PFSK-1 (cell line): ENCODE measurements around the gene IKZF5.

ENCODE experiments used
- FOXP2 ChIP-seq: optimal IDR thresholded peaks from 2 replicates; pipeline ENCODE3; 2011; ENCODE audit warnings: borderline replicate concordance, control low read depth, inconsistent platforms; ENCODE audit not compliant: insufficient read depth; ENCODE audit errors: extremely low read length, extremely low read depth
- POLR2AphosphoS5 ChIP-seq: IDR thresholded peaks from 2 replicates; pipeline ENCODE4 v1.6.1; 2012; ENCODE audit warnings: low read depth, mild to moderate bottlenecking, control low read depth, low read length, moderate library complexity
- SIN3A ChIP-seq: IDR thresholded peaks from 2 replicates; pipeline ENCODE4 v1.6.1; 2012; ENCODE audit warnings: mild to moderate bottlenecking, low read length, moderate library complexity, borderline replicate concordance; ENCODE audit not compliant: insufficient read depth
- TAF1 ChIP-seq: IDR thresholded peaks from 2 replicates; pipeline ENCODE4 v1.6.1; 2012; ENCODE audit warnings: low read length, control low read depth, borderline replicate concordance; ENCODE audit not compliant: insufficient read depth
- TF ChIP-seq, protein P1 (sequence below), 2 experiments: IDR thresholded peaks; 2 replicates each; pipeline versions ENCODE4 v1.6.1 to v1.8.0; 2011 to 2012; ENCODE audit warnings: low read depth in 2 of 2, low read length in 2 of 2, control low read depth in 1 of 2, inconsistent platforms in 1 of 2, mild to moderate bottlenecking in 1 of 2, moderate library complexity in 1 of 2; ENCODE audit not compliant: insufficient read depth in 1 of 2

IKZF5 gene

DNA sequence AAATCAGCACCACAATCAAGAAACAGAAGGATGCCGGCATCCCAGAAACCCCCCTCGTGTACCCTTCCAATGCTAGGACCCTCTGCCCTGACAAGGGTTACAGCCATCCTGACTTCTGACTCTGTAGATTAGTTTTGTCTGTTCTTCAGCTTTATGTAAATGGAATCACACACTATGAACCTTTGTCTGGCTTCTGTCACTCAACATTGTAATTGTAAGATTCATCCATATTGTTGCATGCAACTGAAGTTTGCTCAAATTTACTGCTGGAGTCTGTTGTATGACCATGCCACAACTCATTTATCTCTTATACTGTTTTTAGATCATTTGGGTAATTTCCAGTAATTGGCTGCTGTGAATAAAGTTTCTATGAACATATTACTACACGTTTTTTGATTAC is 8.4 kb downstream of the IKZF5 start:
- TF ChIP-seq, protein P1, sequence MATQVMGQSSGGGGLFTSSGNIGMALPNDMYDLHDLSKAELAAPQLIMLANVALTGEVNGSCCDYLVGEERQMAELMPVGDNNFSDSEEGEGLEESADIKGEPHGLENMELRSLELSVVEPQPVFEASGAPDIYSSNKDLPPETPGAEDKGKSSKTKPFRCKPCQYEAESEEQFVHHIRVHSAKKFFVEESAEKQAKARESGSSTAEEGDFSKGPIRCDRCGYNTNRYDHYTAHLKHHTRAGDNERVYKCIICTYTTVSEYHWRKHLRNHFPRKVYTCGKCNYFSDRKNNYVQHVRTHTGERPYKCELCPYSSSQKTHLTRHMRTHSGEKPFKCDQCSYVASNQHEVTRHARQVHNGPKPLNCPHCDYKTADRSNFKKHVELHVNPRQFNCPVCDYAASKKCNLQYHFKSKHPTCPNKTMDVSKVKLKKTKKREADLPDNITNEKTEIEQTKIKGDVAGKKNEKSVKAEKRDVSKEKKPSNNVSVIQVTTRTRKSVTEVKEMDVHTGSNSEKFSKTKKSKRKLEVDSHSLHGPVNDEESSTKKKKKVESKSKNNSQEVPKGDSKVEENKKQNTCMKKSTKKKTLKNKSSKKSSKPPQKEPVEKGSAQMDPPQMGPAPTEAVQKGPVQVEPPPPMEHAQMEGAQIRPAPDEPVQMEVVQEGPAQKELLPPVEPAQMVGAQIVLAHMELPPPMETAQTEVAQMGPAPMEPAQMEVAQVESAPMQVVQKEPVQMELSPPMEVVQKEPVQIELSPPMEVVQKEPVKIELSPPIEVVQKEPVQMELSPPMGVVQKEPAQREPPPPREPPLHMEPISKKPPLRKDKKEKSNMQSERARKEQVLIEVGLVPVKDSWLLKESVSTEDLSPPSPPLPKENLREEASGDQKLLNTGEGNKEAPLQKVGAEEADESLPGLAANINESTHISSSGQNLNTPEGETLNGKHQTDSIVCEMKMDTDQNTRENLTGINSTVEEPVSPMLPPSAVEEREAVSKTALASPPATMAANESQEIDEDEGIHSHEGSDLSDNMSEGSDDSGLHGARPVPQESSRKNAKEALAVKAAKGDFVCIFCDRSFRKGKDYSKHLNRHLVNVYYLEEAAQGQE (IDR thresholded peaks at IDR 0.05; ENCODE audit: insufficient read depth in 1 of 2, low read depth in 2 of 2, low read length in 2 of 2): no peak
- no peak for TF ChIP-seq TAF1
- TF ChIP-seq POLR2AphosphoS5: no peak
- no peak for TF ChIP-seq FOXP2
- TF ChIP-seq SIN3A: no peak

DNA sequence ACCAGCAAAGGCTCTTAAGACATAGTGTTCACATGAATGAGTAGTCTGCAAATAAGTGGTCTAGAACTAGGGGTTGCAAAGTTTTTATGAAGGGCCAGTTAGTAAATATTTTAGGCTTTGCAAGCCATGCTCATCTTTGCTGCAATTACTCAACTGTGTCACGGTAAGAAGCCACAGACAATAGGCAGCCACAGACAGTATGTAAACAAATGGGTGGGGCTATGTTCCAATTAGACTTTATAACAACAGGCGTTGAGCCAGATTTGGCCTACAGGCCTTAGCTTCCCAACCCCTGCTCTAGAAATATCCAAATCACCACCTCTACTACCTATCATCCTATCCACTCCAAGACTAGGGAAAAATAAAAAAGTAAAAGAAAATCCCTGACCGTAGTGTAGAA is 9.2 kb downstream of the IKZF5 start:
- no peak for TF ChIP-seq POLR2AphosphoS5
- no peak for TF ChIP-seq TAF1
- TF ChIP-seq, protein P1 (IDR thresholded peaks at IDR 0.05; ENCODE audit: insufficient read depth in 1 of 2, low read depth in 2 of 2, low read length in 2 of 2): no peak
- no peak for TF ChIP-seq SIN3A
- TF ChIP-seq FOXP2: no peak

DNA sequence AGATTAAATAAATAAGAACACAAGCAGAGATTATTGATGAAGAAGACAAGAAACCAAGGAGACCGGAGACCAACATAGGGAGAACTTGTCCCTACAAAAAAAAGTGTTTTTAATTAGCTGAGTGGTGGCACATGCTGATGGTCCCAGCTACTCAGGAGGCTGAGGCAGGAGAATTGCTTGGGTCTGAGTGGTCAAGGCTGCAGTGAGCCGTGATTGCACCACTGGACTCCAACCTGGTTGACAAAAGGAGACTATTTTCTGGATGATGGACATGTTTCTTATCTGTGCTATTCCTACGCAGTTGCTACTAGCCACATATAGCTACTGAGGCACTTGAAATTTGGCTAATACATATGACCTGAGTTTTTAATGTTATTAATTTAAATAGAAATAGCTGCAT is 9.7 kb downstream of the IKZF5 start:
- TF ChIP-seq, protein P1 (IDR thresholded peaks at IDR 0.05; ENCODE audit: insufficient read depth in 1 of 2, low read depth in 2 of 2, low read length in 2 of 2): no peak
- TF ChIP-seq FOXP2: no peak
- no peak for TF ChIP-seq TAF1
- no peak for TF ChIP-seq SIN3A
- TF ChIP-seq POLR2AphosphoS5: no peak

DNA sequence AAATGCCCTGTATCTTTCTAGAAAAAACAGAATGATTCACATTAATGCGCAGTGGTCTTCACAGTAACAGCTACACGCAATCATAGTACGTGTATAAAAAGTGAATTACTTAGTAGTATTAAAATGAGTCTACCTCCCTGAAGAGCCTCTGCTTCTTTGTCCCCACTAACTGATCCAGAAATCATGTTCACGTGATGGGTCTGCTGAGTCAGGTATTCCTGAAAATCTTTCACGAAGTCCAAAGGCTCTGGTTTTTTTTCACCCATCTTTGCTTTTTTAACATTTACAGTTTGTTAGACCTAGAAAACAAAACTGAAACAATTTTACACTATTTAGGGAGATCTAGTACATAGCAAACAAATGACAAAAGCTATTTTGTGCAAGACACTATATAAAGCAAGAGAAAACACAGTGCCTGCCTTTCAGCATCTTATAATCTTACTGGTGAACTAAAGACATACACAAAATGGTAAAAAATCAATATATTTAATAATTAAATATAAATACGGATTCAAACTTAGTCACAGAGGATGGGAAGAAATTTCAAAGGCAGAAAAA is 10.2 kb downstream of the IKZF5 start:
- TF ChIP-seq, protein P1 (IDR thresholded peaks at IDR 0.05; ENCODE audit: insufficient read depth in 1 of 2, low read depth in 2 of 2, low read length in 2 of 2): no peak
- no peak for TF ChIP-seq SIN3A
- TF ChIP-seq POLR2AphosphoS5: no peak
- TF ChIP-seq FOXP2: no peak
- no peak for TF ChIP-seq TAF1

DNA sequence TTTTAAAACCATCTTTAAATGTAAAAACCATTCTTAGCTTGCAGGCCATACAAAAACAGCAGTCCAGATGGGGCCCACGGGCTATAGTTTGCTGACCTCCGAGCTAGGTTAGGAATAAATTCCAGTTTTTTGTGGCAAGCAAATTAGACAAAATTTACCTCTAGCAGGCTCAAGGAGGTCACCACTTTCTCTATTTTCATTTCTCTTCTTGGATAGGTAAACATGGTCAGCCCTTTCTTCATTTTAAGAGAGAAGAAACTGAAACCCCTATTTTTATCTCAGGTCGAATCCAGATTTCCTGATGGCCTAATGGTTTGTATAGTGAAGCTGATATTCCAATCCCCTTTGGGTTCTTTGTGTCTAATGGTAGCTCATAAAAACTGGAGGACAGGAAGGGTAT is 10.7 kb downstream of the IKZF5 start:
- TF ChIP-seq POLR2AphosphoS5 (no peak), FOXP2 (no peak), SIN3A (no peak), TAF1 (no peak)
- TF ChIP-seq, protein P1 (IDR thresholded peaks at IDR 0.05; ENCODE audit: insufficient read depth in 1 of 2, low read depth in 2 of 2, low read length in 2 of 2): no peak
